ENCODE measurements around the gene UTY.
"Not testable (repeated sequence)": the region's sequence is repeated elsewhere in the genome, so short reads cannot be mapped to it uniquely, and the experiment has no call there.

Gene UTY

GRCh38 chrY:13295026-13295425 lies 184.8 kb downstream of the UTY start:
- no peak for DNase-seq

DNA sequence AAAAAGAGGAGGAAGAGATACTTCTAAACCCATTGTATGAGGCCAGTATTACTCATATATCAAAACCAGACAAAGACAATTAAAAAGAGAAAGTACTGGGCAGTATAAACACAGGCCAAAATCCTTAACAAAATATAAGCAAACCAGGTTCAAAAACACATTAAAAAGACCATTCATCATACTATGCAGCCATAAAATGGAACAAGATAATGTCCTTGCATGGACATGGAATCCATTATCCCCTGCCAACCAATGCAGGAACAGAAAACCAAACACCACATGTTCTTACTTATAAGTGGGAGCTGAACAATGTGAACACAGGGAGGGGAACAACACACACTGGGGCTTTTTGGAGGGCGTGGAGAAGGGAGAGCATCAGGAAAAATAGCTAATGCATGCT lies 188.6 kb downstream of the UTY start:
- no peak for DNase-seq

DNA sequence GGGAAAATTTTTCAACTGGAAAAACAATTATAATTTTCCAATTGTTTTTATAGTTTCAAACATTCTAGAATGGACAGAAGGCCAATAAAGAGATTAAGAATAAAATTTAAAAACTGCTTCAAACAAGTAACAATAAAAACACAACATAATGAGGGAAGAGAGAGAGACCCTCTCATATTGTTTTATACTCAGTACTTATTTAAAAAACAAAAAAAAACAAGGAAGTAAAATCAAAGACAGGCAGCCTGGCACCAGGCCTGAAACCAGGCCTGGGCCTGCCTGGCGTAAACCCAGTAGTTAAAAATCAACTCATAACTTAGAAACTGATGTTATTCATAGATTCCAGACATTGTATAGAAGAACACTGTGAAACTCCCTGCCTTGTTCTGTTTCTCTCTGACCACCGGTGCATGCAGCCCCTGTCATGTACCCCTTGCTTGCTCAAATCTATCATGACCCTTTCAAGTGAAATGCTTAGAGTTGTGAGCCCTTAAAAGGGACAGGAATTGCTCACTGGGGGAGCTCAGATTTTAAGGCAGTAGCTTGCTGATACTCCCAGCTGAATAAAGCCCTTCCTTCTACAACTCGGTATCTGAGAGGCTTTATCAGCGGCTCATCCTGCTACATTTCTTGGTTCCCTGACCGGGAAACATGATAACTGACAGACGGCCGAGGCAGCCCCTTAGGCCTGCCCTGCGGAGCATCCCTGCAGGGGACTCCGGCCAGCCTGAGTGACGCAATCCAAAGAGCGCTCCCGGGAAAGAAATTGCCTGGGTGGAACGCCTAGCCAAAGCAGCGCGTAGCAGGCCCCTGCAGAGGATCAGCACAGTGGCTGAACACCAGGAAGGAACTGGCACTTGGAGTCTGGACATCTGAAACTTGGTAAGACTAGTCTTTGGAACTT lies 197.4 kb downstream of the UTY start:
- not testable (repeated sequence) for DNase-seq

DNA sequence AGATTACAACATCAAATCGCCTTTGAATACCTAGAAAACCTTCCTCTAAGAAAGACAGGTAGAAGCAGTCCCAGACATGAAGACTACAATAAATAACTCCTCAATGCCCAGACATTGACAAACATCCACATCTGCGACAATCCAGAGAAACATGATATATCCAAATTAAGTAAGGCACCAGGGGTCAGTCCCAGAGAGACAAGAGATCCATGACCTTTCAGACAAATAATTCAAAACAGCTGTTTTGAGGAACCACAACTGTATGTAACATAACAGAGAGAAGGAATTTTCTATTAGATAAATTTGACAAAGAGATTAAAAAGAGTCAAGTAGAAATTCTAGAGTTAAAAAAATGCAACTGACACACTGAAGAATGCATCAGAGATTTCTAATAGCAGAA lies 200.3 kb downstream of the UTY start:
- no peak for DNase-seq

GRCh38 chrY:13271706-13272105 lies 208.1 kb downstream of the UTY start:
- DNase-seq = no peak

- not testable (repeated sequence) for DNase-seq
Measured at GRCh38 chrY:13253941-13254440, 225.8 kb downstream of the UTY start.

DNA sequence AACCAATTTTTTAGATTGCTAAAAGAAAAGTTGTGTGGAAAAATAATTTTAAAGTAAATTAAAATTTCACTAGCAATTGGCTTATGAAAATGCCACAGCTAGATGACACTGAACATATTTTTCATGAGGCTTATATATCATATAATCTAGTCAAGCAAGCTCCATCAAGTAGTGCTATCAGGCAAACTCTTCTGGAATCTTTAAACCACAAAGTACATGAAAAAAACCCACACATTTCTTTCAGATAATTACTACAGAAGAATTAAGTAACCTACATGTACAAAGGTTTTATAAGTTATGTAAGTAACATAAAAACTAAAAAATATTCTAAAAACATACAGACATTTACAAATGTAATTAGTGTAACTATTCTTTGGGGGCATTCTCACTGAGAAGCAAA lies 229.4 kb downstream of the UTY start:
- DNase-seq = no peak

DNA sequence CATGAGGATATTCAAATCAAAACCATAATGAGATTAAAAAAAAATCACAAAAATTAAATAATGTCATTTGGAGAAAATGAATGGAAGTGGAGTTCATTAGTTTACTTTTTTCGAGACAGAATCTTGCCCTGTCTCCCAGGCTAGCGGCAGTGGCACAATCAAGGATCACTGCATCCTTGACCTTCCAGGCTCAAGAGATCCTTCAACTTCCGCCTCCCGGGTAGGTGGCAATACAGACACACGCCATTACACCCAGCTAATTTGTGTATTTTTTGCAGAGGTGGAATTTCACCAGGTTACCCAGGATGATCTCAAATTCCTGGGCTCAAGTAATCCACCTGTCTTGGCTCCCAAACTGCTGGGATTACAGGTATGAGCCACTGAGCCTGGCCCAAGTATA lies 236.1 kb downstream of the UTY start:
- DNase-seq = no peak

DNA sequence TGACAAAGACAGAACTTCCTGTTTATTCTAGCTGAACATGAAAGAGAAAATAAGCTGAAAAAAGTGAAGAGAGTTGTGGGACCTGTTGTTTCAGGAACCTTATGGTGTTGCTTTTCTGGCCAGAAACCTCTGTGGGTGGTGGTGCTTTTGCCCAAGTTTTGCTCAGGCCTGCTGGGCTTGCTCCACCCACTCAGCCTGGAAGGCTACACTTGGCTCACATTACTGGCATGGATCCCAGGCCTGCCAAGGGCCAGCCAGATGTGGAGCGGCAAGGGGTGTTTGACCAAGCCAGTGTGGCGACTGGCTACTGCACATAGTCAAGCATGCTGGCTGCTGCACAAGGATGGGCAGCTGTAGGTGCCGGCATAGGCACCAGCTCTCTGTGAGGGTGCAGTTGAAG lies 245.9 kb downstream of the UTY start:
- DNase-seq = no peak

DNA sequence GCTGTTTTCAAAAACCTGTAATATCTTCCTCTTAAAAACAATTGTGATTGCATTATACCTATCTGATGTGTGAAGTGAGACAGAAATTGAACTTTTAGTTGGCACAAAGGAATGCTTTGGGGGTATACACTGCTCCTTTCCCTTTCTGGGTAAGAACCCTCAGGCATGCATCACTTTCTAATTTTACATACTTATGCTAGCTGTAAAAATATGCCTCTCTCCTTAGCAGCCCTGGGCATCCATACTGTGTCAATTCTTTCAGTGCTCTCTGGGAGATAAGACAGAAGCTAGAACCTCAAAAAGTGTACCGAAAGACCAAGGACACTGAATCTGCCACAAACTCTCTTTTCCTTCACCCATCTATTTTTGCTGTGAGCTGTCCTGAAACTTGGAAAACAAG lies 246.7 kb downstream of the UTY start:
- no peak for DNase-seq

GRCh38 chrY:13227354-13227953 lies 252.4 kb downstream of the UTY start:
- no peak for DNase-seq

- no peak for DNase-seq
Measured at GRCh38 chrY:13210961-13211646, 268.7 kb downstream of the UTY start.

DNA sequence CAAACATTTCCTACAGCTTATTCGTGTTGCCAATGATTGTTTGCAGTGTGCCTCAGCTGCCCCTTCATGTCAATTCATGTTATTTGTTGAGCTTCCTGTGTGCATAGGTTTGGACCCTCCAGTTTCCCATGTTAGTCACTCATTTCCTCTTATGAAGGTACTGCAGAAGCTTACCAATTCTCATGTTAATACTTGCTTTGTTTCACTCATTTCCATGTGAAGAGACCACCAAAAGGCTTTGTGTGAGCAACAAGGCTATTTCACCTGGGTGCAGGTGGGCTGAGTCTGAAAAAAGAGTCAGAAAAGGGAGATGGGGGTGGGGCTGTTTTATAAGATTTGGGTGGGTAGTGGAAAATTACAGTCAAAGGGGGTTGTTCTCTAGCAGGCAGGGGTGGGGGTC lies 274.6 kb downstream of the UTY start:
- no peak for DNase-seq

Measured in bone marrow (tissue), 2 donors.